Measurements from ENCODE around the gene OLFM2.

DNA sequence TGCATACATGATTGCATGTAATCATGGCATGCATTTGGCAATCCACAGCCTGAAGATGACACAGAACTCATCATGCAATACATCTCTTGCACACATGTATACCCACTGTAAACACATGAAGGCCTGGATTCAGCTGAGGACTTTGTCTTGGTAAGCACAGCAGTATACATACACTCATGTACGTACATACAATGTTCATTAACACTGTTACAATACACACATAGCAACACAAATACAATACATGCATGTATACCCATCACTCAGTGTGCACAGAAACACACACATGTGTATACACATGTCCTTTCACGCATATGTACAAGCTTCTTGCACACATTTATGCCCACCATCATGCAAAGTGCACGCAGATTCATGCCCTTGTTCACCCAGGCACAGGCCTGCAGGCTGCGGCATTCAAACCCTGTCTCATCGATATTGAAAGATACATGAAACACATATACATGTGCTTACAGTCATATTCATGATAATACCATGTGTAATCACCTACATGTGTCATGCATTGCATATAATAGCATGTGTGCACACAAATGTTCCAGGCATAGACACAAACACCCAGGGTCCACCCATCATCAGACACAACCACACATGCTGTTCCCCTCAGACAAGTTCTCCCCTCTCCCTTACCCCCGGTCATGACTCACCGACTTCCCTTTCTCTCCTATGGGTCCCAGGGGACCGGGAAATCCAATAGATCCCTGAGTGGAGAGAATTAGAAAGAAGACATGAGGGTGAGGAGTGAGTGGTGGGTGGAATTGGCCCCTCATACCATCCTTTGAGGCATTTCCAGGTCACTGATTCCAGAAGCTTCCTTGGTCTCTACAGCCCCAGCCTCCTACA is 45.3 kb upstream of the OLFM2 start:
- no peak for TF ChIP-seq ZBTB8A (IDR thresholded peaks at IDR 0.05; ENCODE audit: partially characterized antibody)
- no peak for TF ChIP-seq JUND (IDR thresholded peaks at IDR 0.05; ENCODE audit: borderline replicate concordance, low read depth, low read length)
- no peak for TF ChIP-seq JUND (tag; IDR thresholded peaks at IDR 0.05; ENCODE audit: borderline replicate concordance, low read depth, low read length)
- TF ChIP-seq ZNF224 (CRISPR knock-in tag; IDR thresholded peaks at IDR 0.05) = no peak
- TF ChIP-seq, protein P1, sequence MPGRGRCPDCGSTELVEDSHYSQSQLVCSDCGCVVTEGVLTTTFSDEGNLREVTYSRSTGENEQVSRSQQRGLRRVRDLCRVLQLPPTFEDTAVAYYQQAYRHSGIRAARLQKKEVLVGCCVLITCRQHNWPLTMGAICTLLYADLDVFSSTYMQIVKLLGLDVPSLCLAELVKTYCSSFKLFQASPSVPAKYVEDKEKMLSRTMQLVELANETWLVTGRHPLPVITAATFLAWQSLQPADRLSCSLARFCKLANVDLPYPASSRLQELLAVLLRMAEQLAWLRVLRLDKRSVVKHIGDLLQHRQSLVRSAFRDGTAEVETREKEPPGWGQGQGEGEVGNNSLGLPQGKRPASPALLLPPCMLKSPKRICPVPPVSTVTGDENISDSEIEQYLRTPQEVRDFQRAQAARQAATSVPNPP (IDR thresholded peaks at IDR 0.05; ENCODE audit: borderline replicate concordance, insufficient read depth, insufficient read length) = no peak
- TF ChIP-seq MXI1 (IDR thresholded peaks at IDR 0.05; ENCODE audit: low read depth, low read length) = no peak
- no peak for TF ChIP-seq PHF20 (IDR thresholded peaks at IDR 0.05; ENCODE audit: partially characterized antibody)
